Activated gamma-delta T cell treated with Interleukin-2 at 50 U/mL for 16 hours (primary cell): Measurements from ENCODE around the gene KCNG3.

Experiments used
- DNase-seq: peaks from one replicate; pipeline ENCODE4 v3.0.0-alpha.2; 2020

KCNG3 gene

DNA sequence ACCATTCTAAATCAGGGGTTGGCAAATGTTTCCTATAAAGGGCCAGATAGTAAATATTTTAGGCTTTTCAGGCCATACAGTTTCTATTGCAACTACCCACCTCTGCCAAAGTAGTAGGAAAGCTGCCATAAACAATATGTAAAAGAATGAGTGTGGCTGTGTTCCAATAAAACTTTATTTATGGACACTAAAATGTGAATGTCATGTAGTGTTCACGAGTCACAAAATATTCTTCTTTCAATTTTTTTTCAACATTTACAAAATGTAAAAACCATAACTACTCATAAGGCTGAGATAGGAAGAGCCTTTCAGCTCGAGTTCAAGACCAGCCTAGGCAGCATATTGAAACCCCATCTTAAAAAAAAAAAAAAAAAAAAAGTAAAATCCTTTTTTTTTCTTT lies 13.4 kb downstream of the KCNG3 start:
- no peak for DNase-seq

- no peak for DNase-seq
Observed at GRCh38 chr2:42474765-42475454, 18.9 kb downstream of the KCNG3 start.

DNA sequence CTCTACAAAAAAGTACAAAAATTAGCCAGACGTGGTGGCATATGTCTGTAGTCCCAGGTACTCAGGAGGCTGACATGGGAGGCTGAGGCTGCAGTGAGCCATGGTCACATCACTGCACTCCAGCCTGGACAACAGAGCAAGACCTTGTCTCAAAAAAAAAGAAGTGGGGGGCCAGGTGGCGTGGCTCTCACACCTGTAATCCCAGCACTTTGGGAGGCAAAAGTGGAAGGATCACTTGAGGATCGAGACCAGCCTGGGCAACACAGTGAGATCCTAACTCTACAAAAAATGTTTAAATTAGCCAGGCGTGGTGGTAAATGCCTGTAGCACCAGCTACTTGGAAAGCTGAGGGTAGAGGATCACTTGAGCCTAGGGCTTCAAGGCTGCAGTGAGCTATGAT lies 23.1 kb downstream of the KCNG3 start:
- no peak for DNase-seq

GRCh38 chr2:42464631-42465030 lies 29.2 kb downstream of the KCNG3 start:
- DNase-seq: no peak

- no peak for DNase-seq
Observed at GRCh38 chr2:42463570-42463969, 30.2 kb downstream of the KCNG3 start.

GRCh38 chr2:42459296-42459695 lies 34.5 kb downstream of the KCNG3 start:
- DNase-seq: no peak

DNA sequence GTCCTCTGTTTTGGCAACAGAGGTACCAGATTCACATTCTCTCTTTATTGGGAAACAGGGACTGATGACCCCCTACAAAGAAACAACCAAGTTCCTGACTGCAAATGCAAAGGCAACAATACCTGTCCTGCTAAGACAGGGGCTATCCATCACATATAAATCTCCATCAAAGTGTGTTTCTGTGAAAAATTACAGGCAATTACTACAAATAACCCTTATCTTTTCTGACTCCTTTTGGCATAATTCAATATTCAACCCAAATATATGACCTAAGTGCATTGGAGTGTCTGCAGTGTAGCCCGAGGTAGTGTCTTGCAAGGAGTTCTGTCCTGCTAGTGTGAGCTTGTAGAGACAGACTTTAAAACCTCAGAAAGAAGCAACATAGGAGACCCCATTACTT lies 35.4 kb downstream of the KCNG3 start:
- no peak for DNase-seq

DNA sequence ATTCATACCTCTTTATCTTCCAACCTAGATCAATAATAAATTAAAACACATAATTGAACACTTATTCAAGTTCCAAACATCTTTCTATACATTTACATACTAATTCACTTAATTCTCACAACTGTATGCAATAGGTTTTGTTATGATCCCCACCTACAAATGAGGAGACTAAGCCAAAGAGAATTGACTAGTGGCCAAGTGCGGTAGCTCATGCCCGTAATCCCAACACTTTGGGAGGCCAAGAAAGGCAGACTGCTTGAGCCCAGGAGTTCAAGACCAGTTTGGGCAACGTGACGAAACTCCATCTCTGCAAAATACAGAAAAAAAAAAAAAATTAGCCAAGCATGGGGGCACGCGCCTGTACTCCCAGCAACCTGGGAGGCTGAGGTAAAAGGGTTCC lies 36.8 kb downstream of the KCNG3 start:
- DNase-seq: no peak

GRCh38 chr2:42456126-42456839 lies 37.5 kb downstream of the KCNG3 start:
- no peak for DNase-seq

DNA sequence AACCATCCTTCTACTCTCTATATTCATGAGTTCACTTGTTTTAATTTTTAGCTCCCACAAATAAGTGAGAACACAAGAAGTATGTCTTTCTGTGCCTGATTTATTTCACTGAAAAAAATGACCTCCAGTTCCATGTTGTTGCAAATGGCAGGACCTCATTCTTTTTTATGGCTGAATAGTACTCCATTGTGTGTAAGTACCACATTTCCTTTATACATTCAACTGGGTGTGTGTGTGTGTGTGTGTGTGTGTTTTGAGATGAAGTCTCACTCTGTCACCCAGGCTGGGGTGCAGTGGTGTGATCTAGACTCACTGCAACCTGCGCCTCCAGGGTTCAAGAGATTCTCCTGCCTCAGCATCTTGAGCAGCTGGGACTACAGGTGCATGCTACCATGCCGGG lies 41.2 kb downstream of the KCNG3 start:
- no peak for DNase-seq

- DNase-seq: no peak
Observed at GRCh38 chr2:42450136-42450535, 43.6 kb downstream of the KCNG3 start.

GRCh38 chr2:42449163-42450087 lies 44.4 kb downstream of the KCNG3 start:
- no peak for DNase-seq

GRCh38 chr2:42448163-42448562 lies 45.6 kb downstream of the KCNG3 start:
- no peak for DNase-seq

- no peak for DNase-seq
Observed at GRCh38 chr2:42446503-42447271, 47.1 kb downstream of the KCNG3 start.

DNA sequence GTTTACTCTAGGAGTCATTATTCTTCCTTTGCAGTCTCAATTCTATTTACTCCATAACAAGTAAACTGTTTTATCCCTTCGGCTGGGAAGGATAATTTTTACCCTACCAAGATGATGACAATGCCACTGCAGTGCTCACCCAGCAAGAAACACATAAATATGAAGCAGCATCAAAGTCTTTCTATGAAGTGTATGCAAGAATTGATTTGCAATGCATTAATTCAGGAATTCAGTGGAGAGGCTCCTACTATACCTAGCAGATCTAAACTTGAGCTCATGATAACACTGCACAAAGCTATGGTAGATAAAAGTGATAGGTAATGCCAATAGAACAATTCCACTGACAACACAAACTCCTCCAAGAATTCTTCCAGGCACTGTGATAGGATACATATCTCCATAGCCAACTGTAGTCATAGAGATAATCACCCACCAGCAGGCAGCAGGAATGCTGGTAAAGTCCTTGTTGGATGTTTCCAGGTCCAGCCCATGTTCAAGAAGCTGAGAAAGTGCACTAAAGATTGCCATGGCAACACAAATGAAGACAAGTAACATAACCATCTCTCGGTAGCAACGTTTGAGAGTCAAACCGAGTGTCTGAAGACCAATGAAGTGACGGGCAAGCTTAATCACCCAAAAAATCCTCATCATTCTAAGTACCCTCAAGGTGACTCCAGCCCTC lies 49.9 kb downstream of the KCNG3 start:
- DNase-seq: no peak

DNA sequence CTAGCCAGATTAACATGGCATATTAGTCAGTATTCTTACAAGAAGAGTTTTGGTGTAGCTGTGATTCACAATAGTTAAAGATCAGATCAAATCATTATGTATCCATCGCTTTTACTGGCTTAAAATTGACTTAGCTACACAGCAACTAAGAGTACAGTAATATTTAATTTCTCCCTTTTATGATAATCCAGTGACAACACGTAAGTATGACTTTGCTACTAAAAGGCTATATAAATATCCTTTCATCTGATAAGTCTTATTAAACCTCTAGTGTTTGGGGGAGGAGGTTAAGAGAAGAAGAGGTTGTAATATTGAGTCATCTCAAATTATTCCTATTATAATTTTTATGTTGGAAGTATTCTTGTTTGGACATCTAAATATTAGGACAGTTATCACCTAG lies 51.0 kb downstream of the KCNG3 start:
- DNase-seq: no peak

GRCh38 chr2:42438685-42439084 lies 55.1 kb downstream of the KCNG3 start:
- no peak for DNase-seq

GRCh38 chr2:42436370-42436769 lies 57.4 kb downstream of the KCNG3 start:
- DNase-seq: no peak

GRCh38 chr2:42435628-42436027 lies 58.2 kb downstream of the KCNG3 start:
- DNase-seq: no peak

DNA sequence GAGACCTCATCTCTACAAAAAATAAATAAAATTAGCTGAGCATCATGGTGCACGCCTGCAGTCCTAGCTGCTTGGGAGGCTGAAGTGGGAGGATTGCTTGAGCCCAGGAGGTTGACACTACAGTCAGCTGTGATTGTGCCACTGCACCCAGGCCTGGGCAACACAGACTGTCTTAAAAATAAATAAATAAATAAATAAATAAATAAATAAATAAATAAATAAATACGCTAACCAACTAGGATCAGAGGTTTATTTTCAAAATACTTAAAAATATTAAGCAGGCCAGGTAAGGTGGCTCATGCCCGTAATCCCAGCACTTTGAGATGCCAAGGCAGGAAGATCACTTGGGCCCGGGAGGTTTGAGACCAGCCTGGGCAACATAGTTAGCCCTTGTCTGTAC lies 63.6 kb downstream of the KCNG3 start:
- DNase-seq: no peak

DNA sequence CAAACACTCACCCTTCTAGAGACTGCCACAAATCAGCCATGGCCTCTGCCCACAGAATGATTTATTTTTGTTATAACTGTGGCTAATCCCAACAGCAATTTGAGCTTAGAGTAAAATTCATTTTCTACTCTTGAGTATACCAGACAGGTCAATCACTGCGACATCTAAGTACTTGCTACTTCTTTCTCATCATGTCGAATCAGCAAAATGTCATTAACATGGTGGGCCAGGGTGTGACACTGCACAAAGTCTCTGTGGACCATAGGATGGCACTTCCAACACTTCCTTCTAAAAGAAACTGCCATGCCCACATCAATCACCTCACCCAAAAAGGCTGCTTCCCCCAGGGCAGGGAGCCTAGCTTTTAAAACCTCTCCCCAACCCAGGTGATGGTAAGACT lies 64.4 kb downstream of the KCNG3 start:
- DNase-seq: no peak

DNA sequence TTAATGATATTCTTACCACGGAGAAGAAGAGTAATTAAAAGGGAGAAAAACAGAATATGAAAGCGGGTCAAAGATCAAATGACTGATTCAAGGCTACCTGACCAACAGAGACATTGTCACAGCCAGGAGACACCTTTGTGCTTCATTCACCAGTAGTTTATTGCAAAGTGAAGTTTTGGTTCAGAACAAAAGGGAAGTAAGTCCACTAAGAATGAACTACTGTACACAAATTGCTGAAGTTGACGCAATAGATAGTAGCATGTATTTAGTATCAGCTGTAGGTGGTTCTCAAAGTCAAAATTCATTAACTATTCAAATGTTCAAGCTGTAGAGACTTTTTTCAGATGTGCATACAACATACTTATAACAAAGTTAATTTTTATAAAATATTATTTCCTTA lies 68.1 kb downstream of the KCNG3 start:
- DNase-seq: no peak
